GM12878 (cell line): ENCODE measurements around the gene MYL12B. TPM values are rescaled to one million over a fixed set of nuclear protein-coding genes. Genes with fewer than 3 reads are reported as not detected.

ENCODE experiments used
- ATAC-seq: fragments of 200-7000 bp; cut with Tn5 transposase; 3 replicates; pipeline ENCODE4 v1.9.1; 2020; ENCODE audit warnings: mild to moderate bottlenecking, moderate library complexity
- BruUV-seq: library from RNA; stranded (reverse); fragments of 400-500 nt; replicated peaks from 2 replicates; lab custom pipeline; 2021; lab: Mats Ljungman, UMichigan
- CTCF ChIA-PET: fragments of 300-600 bp; sonication (Branson Sonifier 250); formaldehyde crosslinking; extraction: SDS; loops from one replicate; lab custom pipeline; 2021; ENCODE audit warnings: inconsistent platforms; lab: Yijun Ruan, JAX
- POLR2A ChIA-PET: fragments of 350-600 bp; formaldehyde crosslinking; extraction: SDS; loops from one replicate; lab custom pipeline; 2021; ENCODE audit warnings: inconsistent platforms; lab: Charles Lee
- RAD21 ChIA-PET: fragments of 300-600 bp; sonication (Branson Sonifier 250); formaldehyde crosslinking; loops from one replicate; lab custom pipeline; 2023; ENCODE audit warnings: antibody characterized with exemption; ENCODE audit not compliant: unreplicated experiment; lab: Charles Lee
- SMC1A ChIA-PET: fragments of 300-600 bp; sonication (Branson Sonifier 250); formaldehyde crosslinking; loops from one replicate; lab custom pipeline; 2023; ENCODE audit not compliant: unreplicated experiment, uncharacterized antibody; lab: Charles Lee
- DNase-seq: peaks from one replicate; pipeline ENCODE4 v3.0.0-alpha.2; 2011; ENCODE audit warnings: low read depth, low spot score
- FAIRE-seq: peaks from 3 replicates; lab custom pipeline; 2011; peaks lifted over from hg19 to GRCh38; lab: Jason Lieb, UNC
- H2AFZ ChIP-seq: 2 replicates; pipeline ENCODE4 v1.6.0; 2011; ENCODE audit warnings: low read depth, low read length, control low read depth; ENCODE audit not compliant: control insufficient read depth
- H3K27ac ChIP-seq: 2 replicates; pipeline ENCODE4 v1.5.1; 2011; ENCODE audit warnings: control low read depth; ENCODE audit not compliant: control insufficient read depth, insufficient read depth
- H3K27me3 ChIP-seq, 2 experiments: replicated peaks in 1 of 2; 2 replicates each; pipeline versions ENCODE4 v1.6.0 to v1.6.1; 2011; ENCODE audit warnings: low read length in 1 of 2; ENCODE audit not compliant: control insufficient read depth in 2 of 2, insufficient read depth in 2 of 2
- H3K36me3 ChIP-seq, 2 experiments: 2 replicates each; pipeline ENCODE4 v1.5.1; 2011; ENCODE audit warnings: low read length in 1 of 2; ENCODE audit not compliant: control insufficient read depth in 2 of 2, insufficient read depth in 2 of 2
- H3K4me1 ChIP-seq: 2 replicates; pipeline ENCODE4 v1.6.1; 2011; ENCODE audit warnings: mild to moderate bottlenecking, low read length, moderate library complexity, mixed read lengths; ENCODE audit not compliant: control insufficient read depth, insufficient read depth
- H3K4me2 ChIP-seq: 2 replicates; pipeline ENCODE4 v1.6.0; 2011; ENCODE audit warnings: control low read depth; ENCODE audit not compliant: control insufficient read depth, insufficient read depth
- H3K4me3 ChIP-seq: fragments of 200-600 bp; sonication (generic); 2 replicates; pipeline ENCODE4 v1.5.1; 2016
- H3K79me2 ChIP-seq: 2 replicates; pipeline ENCODE4 v1.6.0; 2011; ENCODE audit warnings: low read length; ENCODE audit not compliant: control insufficient read depth, insufficient read depth
- H3K9ac ChIP-seq: 2 replicates; pipeline ENCODE4 v1.8.0; 2011; ENCODE audit warnings: low read length, control low read depth, mixed read lengths; ENCODE audit not compliant: control insufficient read depth, insufficient read depth
- H3K9me3 ChIP-seq: replicated peaks from 3 replicates; pipeline ENCODE4 v1.5.1; 2011; ENCODE audit warnings: mild to moderate bottlenecking, low read length; ENCODE audit not compliant: control insufficient read depth, insufficient read depth
- H4K20me1 ChIP-seq: 2 replicates; pipeline ENCODE4 v1.6.0; 2011; ENCODE audit not compliant: control insufficient read depth, insufficient read depth
- HDGF ChIP-seq: fragments of 450-650 bp; IDR thresholded peaks from 2 replicates; pipeline ENCODE4 v1.6.1; 2016; ENCODE audit warnings: antibody characterized with exemption
- HSF1 ChIP-seq: fragments of 150-350 bp; IDR thresholded peaks from 2 replicates; pipeline ENCODE4 v1.6.1; 2014; ENCODE audit warnings: mild to moderate bottlenecking, low read depth, low read length
- KDM1A ChIP-seq: fragments of 200-600 bp; sonication (generic); IDR thresholded peaks from 2 replicates; pipeline ENCODE4 v1.6.1; 2016; ENCODE audit warnings: borderline replicate concordance
- KLF5 ChIP-seq: fragments of 450-650 bp; IDR thresholded peaks from 2 replicates; pipeline ENCODE4 v1.6.1; 2014; ENCODE audit warnings: mild to moderate bottlenecking; ENCODE audit not compliant: partially characterized antibody
- NBN ChIP-seq: fragments of 450-650 bp; IDR thresholded peaks from 2 replicates; pipeline ENCODE4 v1.6.1; 2016
- PAX8 ChIP-seq: fragments of 450-650 bp; IDR thresholded peaks from 2 replicates; pipeline ENCODE4 v1.6.1; 2017; ENCODE audit warnings: mild to moderate bottlenecking, moderate library complexity
- ZNF24 ChIP-seq: fragments of 450-650 bp; IDR thresholded peaks from 2 replicates; pipeline ENCODE4 v1.6.1; 2017; ENCODE audit warnings: antibody characterized with exemption, mild to moderate bottlenecking
- WGBS: methylation state at CpG from one replicate; pipeline ENCODE4 v1.1.6; 2016; ENCODE audit warnings: low lambda C conversion rate; ENCODE audit not compliant: insufficient replicate concordance, insufficient coverage; ENCODE audit errors: missing lambda C conversion rate; 5-methylcytosine and 5-hydroxymethylcytosine counted together
- in situ Hi-C: fragments of 300-500 bp; cut with MboI; formaldehyde crosslinking; loops from 9 replicates; pipeline ENCODE4 v1.14.3; 2018; ENCODE audit warnings: mixed read lengths
- intact Hi-C: fragments of 100-400 bp; cut with micrococcal nuclease; formaldehyde crosslinking; loops from one replicate; pipeline ENCODE4 v1.14.2; 2022; ENCODE audit not compliant: unreplicated experiment
- polyA plus RNA-seq, 11 experiments: library from polyadenylated mRNA; depleted of rRNA in 4 of 11; unstranded in 6 of 11; stranded (reverse) in 5 of 11; fragments of >200 nt; fragmentation: Nextera tagmentation in 4 of 11; fragmentation: Illumina TruSeq in 1 of 11; extraction: Ambion mirVana in 4 of 11; extraction: Trizol in 1 of 11; gene quantifications; 1 replicate in 1 of 11; 2 replicates in 10 of 11; pipeline versions ENCODE4 v1.2.1 to v1.2.3, GENCODE V29; 2011 to 2016; ENCODE audit warnings: inconsistent platforms in 2 of 11, missing spikeins in 2 of 11, low read depth in 1 of 11
- total RNA-seq, 4 experiments: library from RNA; depleted of rRNA in 3 of 4; stranded (reverse); fragments of >200 nt in 3 of 4; fragmentation: Illumina TruSeq in 1 of 4; extraction: Trizol in 1 of 4; gene quantifications; 2 replicates each; pipeline versions ENCODE4 v1.2.1 to v1.2.3, GENCODE V29; 2013 to 2021

MYL12B gene
- total and polyA plus RNA-seq, 10 of the 15 experiments (the other 5 are each of a cell fraction or from before 2014, with no cell fraction given) = 179 to 739 (median 400) TPM

GRCh38 chr18:3216987-3217386 is 44.9 kb upstream of the MYL12B start:
- POLR2A ChIA-PET = no interaction called here
- H3K27me3 ChIP-seq = no peaks in the 10 kb centered on the region
- no peak overlapping the region for H3K9ac ChIP-seq
- no peaks in the 10 kb centered on the region for H3K4me1 ChIP-seq
- SMC1A ChIA-PET = no interaction called here
- no peak overlapping the region for H3K4me3 ChIP-seq
- 68% methylated on average over 5 of the region's 5 CpGs for WGBS
- no peak overlapping the region for H3K27ac ChIP-seq
- H2AFZ ChIP-seq = no peak overlapping the region
- DNase-seq (no peak), FAIRE-seq (no peak), ATAC-seq (no peak)
- TF ChIP-seq ZNF24 = no peak
- no peak for TF ChIP-seq HDGF
- TF ChIP-seq KDM1A = no peak
- TF ChIP-seq PAX8 = no peak
- TF ChIP-seq NBN = no peak
- no peak for TF ChIP-seq KLF5
- TF ChIP-seq HSF1 = no peak
- RAD21 ChIA-PET = no interaction called here
- no peaks in the 10 kb centered on the region for H4K20me1 ChIP-seq
- no peaks in the 10 kb centered on the region for H3K9me3 ChIP-seq
- CTCF ChIA-PET = interaction anchor here (1.9 kb wide), 1 partner anchor 29 kb away, joined by 6 read pairs; no protein-coding TSS in a partner anchor
- intact Hi-C loops (no loop called here), in situ Hi-C loops (no loop called here)
- no peak overlapping the region for H3K4me2 ChIP-seq
- no peaks in the 10 kb centered on the region for H3K79me2 ChIP-seq
- no TSS peak for BruUV-seq
- no peaks in the 10 kb centered on the region for H3K36me3 ChIP-seq
